Stimulated activated CD8-positive, alpha-beta memory T cell treated with anti-CD3 and anti-CD28 coated beads, Interleukin-2, amount 100 ng/mL, for 1 hour (primary cell): ENCODE data around the gene ESR2.
"Not testable (repeated sequence)": the region's sequence is repeated elsewhere in the genome, so short reads cannot be mapped to it uniquely, and the experiment has no call there.

Experiments
- DNase-seq, 2 donors: peaks; one replicate each; pipeline ENCODE4 v3.0.0-alpha.2; 2020; ENCODE audit warnings: low read depth in 2 of 2

The ESR2 gene

DNA sequence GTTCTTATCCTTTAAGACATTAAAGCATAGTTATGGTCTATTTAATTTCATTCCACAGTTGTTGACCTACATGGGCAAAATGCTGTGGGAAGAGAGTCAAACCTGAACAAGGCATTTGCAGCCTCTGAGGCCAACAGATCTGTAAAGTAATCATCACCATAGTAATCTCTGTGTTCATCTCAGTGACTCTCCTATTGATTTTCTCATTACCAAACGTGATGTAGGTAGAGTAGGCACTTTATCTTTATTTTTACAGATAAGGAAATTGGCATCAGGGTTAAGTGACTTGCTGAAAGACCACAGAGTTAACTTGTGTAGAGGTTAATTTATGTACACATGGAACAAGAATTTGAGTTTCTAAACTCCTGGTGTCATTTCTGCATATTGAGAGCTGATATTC is 203.0 kb downstream of the ESR2 start:
- no peak for DNase-seq

DNA sequence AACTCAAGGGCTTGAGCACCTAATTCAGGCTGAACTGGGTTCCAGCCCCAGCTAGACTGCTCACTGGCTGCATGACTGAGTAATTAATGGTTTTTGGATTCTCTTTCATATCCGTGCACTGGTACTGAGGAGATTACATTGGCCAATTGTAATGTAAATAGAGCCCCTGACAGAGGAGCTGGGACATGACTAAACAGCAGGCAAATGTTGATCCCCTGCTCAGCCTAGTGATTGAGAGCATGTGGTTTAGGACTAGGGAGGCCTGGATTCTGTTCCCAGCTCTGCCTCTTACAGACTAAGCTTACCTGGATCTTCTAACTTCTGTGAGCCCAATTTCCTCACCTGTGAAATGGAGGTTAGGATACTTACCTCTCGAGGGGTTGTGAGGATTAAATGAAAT is 204.3 kb downstream of the ESR2 start:
- DNase-seq = no peak

DNA sequence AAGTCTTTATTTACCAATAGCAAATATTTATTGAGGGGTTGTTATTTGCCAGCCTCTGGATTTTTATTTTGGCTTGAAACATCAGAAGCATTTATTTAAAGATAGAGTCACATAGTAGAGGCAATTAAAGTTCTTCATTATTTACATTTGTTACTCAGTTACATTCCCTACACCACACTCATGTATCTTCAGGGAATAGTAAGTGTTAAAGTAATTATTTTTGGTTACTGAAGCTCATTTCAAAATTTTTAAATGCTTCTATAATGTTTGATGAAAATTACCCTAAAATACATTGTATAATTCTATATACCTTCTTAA is 205.6 kb downstream of the ESR2 start:
- DNase-seq = no peak

DNA sequence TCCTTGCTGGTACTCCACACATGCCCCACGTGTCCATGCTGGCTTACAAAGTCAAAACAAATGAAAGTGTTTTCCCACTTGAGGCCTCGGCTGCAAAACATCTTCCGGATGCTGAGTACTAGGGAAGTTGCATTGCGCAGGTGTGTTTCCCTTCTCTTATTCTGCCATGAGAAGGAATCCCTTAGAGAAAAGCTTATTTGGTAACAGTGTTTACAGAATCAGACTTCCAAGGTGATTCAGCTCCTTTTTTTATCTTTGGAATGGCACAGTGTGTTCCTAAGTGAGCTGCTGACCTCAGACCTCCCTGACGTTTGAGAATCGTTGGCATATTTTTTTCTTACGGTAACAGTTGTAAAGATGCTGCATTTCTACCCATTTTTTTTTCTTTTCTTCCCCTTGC is 211.3 kb downstream of the ESR2 start:
- no peak for DNase-seq

DNA sequence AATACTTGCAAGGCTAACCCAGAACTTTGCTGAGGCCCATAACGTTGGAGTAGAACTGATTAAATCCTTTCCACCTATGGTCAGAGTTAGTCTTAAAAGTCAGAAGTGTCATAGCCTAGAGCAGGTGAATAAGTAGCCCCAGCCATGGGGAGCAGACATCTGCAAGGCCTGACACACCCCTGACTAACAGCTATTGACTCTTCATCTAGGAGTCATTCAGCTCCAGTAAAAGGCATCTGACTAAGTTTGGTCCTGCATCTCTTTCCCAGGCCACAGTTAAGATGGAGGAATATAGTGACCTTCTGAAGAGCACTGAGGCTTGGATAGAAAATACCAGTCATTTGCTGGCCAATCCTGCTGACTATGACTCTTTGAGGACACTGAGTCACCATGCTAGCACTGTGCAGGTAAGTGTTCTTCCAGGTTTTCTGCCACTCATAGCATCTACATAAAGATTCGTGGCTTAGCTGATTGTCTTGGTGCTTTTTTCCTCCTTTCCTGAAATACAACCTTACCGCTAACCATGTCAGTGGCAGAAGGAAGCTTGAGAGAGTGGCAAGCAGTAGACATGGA is 212.9 kb downstream of the ESR2 start:
- DNase-seq = no peak

DNA sequence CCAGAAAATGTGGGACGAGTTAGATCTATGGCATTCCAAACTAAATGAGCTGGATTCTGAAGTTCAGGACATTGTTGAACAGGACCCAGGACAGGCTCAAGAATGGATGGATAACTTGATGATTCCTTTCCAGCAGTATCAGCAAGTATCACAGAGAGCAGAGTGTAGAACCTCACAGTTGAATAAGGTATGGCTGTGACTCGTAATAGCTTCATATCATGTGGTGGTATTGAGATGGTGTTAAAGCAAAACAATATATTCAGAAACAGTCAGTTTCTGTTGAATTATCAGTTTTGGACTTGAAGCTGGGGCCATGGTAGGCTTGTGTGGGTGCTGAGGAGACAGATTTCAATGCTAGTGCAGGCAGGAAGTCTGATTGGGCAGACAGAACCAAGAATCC is 213.7 kb downstream of the ESR2 start:
- DNase-seq = no peak

DNA sequence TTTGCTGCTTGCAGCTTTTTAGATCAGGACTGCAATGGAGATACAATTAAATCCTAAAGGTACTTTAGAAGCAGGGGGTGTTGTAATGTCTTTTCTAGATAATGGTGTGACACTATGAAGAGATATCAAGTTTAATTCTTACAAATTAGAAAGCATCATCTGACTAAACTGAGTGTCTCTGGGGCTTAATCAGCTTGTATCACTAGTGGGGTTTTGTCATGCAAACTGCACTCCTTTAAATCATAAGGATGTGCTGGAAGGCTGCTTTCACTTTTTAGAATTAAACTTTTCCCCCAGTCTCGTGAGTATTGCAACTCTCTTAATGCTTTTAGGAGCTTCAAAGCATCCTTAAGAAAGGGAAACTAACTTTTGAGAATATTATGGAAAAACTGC is 218.6 kb downstream of the ESR2 start:
- no peak for DNase-seq

DNA sequence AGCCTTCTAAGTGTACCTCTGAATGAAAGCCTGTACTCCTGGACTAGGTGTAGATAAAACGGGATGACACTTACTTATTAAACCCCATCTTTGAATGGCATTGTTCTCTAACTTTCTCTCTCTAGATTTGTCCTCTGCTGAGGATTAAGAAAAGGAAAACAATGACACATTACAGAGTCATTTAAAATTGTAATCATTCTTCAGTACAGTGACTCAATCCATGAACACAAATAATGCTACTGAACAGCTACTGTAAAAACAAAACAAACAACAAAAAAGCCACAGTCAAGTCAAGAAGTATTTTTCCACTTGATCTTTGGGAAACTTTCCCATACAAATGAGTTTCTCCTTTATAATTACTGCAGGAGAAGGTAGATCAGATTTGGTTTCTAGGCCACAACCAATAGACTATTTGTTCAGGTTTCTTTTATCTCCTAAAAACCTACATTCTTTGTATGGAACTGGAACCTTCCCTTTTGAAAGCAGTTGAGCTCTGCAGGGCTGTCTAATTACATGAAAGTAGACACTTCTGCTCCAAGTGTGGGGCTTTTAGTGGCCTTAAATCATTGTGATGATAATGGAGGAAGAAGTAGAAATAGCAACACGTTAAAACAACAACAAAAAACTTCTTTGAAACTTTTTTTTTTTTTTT is 219.1 kb downstream of the ESR2 start:
- DNase-seq = no peak

DNA sequence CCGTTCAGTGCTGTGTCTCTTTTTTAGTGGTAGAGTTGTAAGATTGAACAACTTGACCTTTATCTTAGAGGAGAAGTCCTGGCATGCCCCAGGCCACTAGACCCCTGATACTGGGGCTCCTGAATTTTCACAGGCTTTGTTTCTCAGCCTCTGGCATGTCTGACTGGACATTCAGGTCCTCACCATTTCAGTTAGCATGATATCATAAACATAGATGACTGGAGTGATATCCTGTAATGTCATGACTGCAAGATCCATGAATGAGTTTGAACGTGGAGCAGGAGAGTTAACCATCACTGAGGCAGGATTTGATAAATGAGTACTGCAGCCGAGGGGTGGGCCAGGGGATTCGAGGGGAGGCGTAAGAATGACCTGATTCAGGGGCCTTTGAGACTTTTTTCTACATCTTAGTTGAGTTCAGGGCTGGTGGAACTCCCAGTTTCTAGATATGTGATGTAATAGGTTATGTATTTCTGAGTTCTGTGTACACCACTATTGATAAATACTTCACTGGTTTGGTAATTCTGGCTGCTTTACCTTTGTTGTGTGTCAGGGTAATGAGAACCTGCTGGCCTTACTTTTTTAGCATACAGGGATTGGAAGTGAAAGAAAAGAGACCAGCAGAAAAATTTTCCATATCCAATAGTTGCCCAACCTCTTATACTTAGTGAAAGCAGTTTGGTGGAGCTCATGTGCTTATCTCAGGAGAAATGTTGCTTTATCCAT is 224.4 kb downstream of the ESR2 start:
- no peak for DNase-seq

DNA sequence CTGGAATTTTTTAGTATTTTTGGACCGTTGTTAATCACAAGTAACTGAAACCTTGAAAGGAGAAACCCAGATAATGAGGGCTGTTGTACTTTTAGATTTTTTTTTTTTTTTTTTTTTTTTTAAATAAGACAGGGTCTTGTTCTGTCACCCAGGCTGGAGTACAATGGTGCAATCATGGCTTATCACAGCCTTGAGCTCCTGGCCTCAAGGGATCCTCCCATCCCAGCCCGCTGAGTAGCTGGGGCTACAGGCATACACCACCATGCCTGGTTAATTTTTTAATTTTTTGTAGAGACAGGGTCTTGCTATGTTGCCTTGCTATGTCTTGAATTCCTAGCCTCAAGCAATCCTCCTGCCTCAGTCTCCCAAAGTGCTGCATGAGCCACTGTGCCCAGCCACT is 229.7 kb downstream of the ESR2 start:
- DNase-seq = no peak

DNA sequence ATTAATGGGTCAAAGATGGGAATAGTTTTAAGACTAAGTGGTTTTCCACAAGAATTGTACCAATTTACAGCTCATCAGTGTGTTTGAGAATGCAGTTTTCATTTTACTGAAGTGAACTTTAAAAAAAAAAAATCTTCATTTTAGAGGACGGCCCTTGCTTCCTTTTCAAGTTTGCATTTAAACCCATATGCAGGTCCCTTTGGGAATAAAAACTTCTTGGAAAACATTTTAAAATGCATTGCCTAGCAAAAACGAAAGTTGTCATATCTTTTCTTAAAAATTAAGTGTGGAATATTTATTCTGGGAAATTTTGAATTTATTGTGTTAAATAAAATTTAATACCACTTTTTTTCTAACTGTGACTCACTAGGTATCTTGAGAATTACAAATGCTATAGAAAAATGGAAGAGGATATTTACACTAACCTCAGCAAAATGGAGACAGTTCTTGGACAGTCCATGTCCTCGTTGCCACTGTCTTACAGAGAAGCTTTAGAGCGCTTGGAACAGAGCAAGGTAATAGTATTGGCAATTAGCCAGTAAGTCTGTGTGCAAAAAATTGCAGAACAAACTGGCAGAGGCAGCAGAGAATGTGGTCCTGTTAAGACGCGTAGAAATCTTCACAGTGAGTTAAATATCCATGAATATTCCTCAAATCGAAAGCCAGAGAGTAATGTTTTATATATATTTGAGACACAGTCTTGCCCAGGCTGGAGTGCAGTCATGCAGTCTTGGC is 231.6 kb downstream of the ESR2 start:
- no peak for DNase-seq

DNA sequence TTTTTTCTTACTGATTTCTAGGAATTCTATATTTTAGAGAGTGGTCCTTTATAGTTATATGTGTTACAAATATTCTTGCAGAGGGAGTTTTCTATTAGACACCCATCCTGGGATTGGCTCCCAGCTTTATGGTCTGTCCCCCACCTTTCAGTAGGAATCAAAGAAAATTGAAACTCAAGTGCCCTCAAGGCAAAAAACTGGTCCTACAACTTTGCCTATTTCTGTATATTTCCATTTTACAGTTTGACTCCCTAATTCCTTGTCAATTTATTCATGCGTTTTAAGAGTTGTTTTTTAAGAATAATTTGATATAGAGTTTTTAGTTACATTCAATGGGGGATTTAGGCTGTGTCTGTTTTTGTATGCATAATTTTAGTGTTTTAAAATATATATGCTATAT is 232.5 kb downstream of the ESR2 start:
- DNase-seq = no peak

DNA sequence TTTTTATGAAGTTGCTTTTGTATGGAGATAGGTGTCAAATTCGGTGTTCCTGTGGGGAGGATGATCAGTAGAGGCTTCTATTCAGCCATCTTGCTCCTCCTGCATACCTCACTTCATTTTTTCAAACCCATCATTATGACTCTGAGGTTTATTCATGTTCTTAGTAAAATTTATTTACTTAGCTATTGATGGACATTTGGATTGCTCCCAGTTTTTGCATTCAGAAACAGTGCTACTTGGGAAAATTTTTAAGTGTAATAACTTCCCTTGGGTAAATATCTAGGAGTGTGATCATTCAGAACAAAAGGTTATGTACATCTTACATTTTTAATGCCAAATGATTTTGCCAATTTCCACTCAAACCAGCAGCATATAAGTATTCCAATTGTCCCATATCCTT is 233.1 kb downstream of the ESR2 start:
- no peak for DNase-seq

DNA sequence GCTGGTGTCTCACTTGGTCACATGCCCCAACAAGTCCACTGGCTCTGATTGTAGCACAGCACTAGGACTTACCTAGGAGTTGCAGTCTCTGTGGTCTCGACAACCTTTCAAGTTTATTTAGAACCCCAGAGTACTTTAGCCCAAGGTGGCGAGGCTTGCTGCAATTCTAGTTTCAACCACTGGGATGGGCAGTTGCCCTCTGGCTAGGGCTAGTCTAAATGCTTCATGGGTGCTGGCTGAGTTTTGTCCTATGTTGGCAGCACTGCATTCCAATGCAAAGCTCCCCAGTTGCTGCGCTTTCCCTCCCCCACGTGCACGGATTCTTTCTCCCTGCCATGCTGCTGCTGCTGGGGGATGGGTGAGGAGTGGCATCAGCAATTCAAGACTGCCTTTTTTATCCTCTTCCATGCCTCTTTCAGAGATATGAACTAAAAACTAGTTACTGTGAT is 233.5 kb downstream of the ESR2 start:
- no peak for DNase-seq

DNA sequence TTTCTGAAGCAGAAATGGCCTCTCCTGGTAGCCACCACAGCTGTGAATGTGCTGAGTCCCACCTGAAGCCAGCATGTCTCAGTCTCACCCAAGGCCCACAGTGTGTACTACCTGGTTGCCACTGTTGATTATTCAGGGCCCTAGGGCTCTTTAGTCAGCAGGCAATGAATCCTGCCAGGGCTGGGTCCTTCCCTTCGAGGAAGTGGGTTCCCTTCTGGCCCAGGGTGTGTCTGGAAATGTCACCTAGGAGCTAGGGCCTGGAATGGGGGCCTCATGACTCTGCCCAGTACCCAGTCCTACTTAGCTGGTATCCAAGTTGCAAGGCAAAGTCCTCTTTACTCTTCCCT is 234.0 kb downstream of the ESR2 start:
- DNase-seq = no peak

DNA sequence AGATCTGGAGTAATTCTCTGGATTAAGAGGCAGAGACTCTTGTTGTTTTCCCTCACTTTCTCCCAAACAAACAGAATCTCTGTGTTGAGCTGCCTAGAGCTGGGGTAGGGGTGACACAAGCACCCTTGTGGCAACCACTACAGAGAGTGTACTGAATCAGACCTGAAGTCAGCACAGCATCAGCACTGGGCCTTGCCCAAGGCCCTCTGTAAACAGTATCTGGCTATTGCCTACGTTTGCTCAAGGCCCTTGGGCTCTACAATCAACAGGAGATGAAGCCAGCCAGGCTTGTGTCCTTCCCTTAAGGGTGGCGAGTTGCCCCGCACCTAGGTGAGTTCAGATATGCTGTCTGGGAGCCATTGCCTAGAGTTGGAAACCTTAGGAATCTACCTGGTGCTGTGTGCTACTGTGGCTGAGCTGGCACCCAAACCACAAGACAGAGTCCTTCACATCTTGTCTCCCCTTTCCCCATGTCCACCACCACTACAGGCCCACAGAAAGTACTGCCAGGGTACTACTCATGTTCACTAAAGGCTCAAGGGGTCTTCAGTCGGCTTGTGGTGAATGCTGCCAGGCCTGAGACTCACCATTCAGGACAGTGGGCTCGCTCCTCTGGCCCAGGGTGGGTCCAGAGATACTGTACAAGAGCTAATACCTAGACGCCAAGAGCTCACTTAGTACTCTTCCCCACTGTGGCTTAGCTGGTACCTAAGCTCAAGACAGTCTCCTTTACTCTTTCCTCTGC is 234.5 kb downstream of the ESR2 start:
- no peak for DNase-seq

DNA sequence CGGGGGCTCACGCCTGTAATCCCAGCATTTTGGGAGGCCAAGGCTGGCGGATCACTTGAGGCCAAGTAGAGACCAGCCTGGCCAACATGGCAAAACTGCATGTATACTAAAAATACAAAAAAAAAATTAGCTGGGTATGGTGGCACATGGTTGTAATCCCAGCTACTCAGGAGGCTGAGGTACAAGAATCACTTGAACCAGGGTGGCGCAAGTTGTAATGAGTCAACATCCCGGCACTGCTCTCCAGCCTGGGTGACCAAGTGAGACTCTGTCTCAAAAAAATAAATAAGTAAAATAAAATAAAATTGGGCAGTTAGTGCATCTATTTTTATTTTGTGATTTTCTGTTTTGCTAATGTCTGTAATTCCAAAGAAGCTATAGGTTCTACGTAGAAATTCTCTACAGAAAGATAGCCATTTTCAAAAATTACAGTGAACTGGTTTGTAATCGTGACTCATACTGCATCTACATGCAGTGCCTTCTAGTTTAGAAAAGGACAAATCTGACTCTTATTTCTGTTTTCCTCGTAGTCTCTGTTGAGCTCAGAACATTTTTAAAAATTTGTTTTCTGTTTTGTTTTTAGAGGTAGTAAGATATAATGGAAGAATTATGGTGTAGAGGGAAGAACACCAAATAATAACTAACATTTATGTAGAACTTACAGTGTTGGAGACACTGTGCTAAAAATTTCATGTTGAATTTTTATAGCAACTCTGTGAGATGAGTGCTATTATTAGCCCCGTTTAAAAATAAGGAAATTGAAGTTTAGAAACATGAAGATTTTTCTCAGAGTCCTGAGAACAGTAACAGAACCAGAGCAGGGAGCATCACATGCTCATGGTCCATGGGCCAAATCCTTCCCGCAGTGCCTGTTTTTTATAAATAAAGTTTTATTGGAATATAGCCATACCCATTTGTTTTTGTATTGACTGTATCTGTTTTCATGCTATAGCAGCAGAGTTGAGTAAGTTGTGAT is 240.2 kb downstream of the ESR2 start:
- no peak for DNase-seq

DNA sequence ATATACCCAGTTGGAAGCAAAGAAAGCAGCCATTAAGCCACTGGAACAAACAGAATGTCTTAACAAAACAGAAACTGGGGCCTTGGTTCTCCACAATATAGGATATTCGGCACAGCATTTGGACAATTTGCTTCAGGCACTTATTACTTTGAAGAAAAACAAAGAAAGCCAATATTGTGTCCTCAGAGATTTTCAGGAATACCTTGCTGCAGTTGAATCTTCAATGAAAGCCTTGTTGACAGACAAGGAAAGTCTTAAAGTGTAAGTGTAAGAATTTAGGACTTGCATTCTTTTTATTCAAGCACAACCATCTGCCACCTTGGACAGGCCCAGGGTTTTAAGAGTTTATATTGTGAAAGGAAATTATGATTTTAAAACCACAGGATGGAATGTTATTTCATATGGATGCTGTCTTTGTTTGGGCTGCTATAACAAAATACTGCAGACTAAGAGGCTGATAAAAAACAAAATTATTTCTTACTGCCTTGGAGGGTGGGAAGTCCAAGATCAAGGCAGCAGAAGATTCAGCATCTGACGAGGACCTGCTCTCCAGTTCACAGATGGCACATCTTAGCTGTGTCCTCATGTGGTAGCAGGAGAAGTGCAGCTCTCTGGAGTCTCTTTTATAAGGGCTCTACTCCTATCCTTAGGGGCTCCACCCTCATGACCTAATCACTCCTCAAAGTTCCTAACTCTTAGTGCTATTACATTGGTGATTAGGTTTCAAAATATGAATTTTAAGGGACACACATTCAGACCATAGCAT is 244.4 kb downstream of the ESR2 start:
- DNase-seq = no peak

DNA sequence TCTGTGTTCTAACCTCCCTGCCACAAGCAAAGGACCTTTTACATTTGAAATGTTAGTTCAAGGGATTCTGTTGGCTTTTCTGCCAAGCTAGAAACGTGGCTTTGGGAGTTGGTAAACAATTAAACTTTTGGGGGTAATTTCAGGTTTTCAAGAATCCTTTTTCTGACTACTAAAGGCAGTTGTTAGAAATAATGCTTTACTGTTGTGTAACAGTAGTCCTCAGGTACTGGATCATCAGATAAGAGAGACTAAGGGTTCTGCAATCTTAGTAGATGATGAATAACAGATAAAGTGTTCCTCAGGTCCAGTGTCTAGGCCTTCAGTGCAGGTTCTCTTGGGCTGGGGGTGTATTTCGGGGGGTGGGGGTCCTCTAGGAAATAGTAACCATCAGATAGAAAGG is 249.1 kb downstream of the ESR2 start:
- DNase-seq = no peak

DNA sequence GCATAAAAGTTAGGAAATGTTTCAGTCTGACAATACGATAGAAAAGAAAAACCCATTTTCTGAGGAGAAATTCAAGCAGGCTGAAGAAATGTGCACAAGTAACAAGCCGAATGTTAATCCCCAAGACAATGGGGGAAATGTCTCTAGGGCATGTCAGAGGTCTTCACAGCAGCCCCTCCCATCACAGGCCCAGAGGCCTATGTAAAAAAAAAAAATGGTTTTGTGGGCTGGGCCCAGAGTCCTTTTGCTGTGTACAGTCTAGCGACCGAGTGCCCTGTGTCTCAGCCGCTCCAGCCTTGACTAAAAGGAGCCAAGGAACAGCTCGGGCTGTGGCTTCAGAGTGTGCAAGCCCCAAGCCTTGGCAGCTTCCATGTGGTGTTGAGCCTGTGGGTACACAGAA is 250.9 kb downstream of the ESR2 start:
- not testable (repeated sequence) for DNase-seq
